GM12865 (cell line): Measurements from ENCODE around the gene NLGN4Y.

Source experiments
- DNase-seq: peaks from one replicate; pipeline ENCODE4 v3.0.0; 2010; ENCODE audit warnings: low read depth
- H3K4me3 ChIP-seq: 2 replicates; pipeline ENCODE4 v1.5.1; 2011; ENCODE audit warnings: mild to moderate bottlenecking, low read depth, low read length, control low read depth
- CTCF ChIP-seq: IDR thresholded peaks from 2 replicates; pipeline ENCODE4 v1.5.1; 2011; ENCODE audit warnings: low read length, control low read depth, low read depth, inconsistent platforms; ENCODE audit not compliant: insufficient read depth; ENCODE audit errors: missing control alignments

Gene NLGN4Y

GRCh38 chrY:14601372-14601771 is 77.0 kb downstream of the NLGN4Y start:
- H3K4me3 ChIP-seq: no peak overlapping the region
- TF ChIP-seq CTCF: no peak
- DNase-seq: no peak

- DNase-seq: no peak
- TF ChIP-seq CTCF: no peak
- H3K4me3 ChIP-seq: no peak overlapping the region
Observed at GRCh38 chrY:14617625-14618024, 93.3 kb downstream of the NLGN4Y start.

- no peak for TF ChIP-seq CTCF
- H3K4me3 ChIP-seq: no peak overlapping the region
- no peak for DNase-seq
Observed at GRCh38 chrY:14618513-14618912, 94.2 kb downstream of the NLGN4Y start.

GRCh38 chrY:14628208-14628607 is 103.9 kb downstream of the NLGN4Y start:
- DNase-seq: no peak
- no peak for TF ChIP-seq CTCF
- no peak overlapping the region for H3K4me3 ChIP-seq

GRCh38 chrY:14631676-14632075 is 107.3 kb downstream of the NLGN4Y start:
- H3K4me3 ChIP-seq: no peak overlapping the region
- no peak for DNase-seq
- TF ChIP-seq CTCF: no peak

- TF ChIP-seq CTCF: no peak
- H3K4me3 ChIP-seq: no peak overlapping the region
- no peak for DNase-seq
Observed at GRCh38 chrY:14633718-14634117, 109.4 kb downstream of the NLGN4Y start.

GRCh38 chrY:14634954-14635353 is 110.6 kb downstream of the NLGN4Y start:
- H3K4me3 ChIP-seq: no peak overlapping the region
- no peak for DNase-seq
- no peak for TF ChIP-seq CTCF
